Activated naive CD8-positive, alpha-beta T cell treated with anti-CD3 and anti-CD28 coated beads for 36 hours (primary cell): Measurements from ENCODE around the gene SAP30L. TPM values are rescaled to one million over a fixed set of nuclear protein-coding genes. Genes with fewer than 3 reads are reported as not detected.

ENCODE experiments used
- DNase-seq: peaks from one replicate; pipeline ENCODE4 v3.0.0; 2021
- H3K27ac Mint-ChIP-seq: one replicate; pipeline ENCODE4 v1.8.0; 2022; ENCODE audit warnings: mild to moderate bottlenecking, moderate library complexity, mixed read lengths
- H3K27me3 Mint-ChIP-seq: one replicate; pipeline ENCODE4 v1.8.0; 2022; ENCODE audit warnings: mild to moderate bottlenecking, mixed read lengths
- H3K36me3 Mint-ChIP-seq: one replicate; pipeline ENCODE4 v1.8.0; 2021; ENCODE audit warnings: mild to moderate bottlenecking, mixed read lengths
- H3K4me1 Mint-ChIP-seq: one replicate; pipeline ENCODE4 v1.8.0; 2021; ENCODE audit warnings: mixed read lengths
- H3K4me3 Mint-ChIP-seq: one replicate; pipeline ENCODE4 v1.8.0; 2022; ENCODE audit warnings: mild to moderate bottlenecking, moderate library complexity, mixed read lengths
- H3K9me3 Mint-ChIP-seq: one replicate; pipeline ENCODE4 v1.8.0; 2022; ENCODE audit warnings: mixed read lengths
- total RNA-seq, 2 experiments: library from RNA; stranded (reverse); gene quantifications; one replicate each; pipeline ENCODE4 v1.2.3, GENCODE V29; 2021

SAP30L gene
- total RNA-seq, 2 experiments from 2014 or later, result 24.8 to 25.8 TPM

- peaks cover 11% of the 10 kb centered on the region for H3K4me1 Mint-ChIP-seq
- no peak overlapping the region for H3K27ac Mint-ChIP-seq
- peaks cover 49% of the 10 kb centered on the region for H3K36me3 Mint-ChIP-seq
- no peak for DNase-seq
- H3K4me3 Mint-ChIP-seq, result no peak overlapping the region
- H3K27me3 Mint-ChIP-seq, result no peaks in the 10 kb centered on the region
- no peaks in the 10 kb centered on the region for H3K9me3 Mint-ChIP-seq
These were observed 5.3 kb upstream of the SAP30L start for GRCh38 chr5:154440540-154440939.

GRCh38 chr5:154442801-154443200 lies 3.0 kb upstream of the SAP30L start:
- no peak for DNase-seq
- H3K27me3 Mint-ChIP-seq, result no peaks in the 10 kb centered on the region
- H3K4me1 Mint-ChIP-seq, result peaks cover 19% of the 10 kb centered on the region
- H3K4me3 Mint-ChIP-seq, result no peak overlapping the region
- peaks cover 39% of the 10 kb centered on the region for H3K36me3 Mint-ChIP-seq
- no peaks in the 10 kb centered on the region for H3K9me3 Mint-ChIP-seq
- no peak overlapping the region for H3K27ac Mint-ChIP-seq

DNA sequence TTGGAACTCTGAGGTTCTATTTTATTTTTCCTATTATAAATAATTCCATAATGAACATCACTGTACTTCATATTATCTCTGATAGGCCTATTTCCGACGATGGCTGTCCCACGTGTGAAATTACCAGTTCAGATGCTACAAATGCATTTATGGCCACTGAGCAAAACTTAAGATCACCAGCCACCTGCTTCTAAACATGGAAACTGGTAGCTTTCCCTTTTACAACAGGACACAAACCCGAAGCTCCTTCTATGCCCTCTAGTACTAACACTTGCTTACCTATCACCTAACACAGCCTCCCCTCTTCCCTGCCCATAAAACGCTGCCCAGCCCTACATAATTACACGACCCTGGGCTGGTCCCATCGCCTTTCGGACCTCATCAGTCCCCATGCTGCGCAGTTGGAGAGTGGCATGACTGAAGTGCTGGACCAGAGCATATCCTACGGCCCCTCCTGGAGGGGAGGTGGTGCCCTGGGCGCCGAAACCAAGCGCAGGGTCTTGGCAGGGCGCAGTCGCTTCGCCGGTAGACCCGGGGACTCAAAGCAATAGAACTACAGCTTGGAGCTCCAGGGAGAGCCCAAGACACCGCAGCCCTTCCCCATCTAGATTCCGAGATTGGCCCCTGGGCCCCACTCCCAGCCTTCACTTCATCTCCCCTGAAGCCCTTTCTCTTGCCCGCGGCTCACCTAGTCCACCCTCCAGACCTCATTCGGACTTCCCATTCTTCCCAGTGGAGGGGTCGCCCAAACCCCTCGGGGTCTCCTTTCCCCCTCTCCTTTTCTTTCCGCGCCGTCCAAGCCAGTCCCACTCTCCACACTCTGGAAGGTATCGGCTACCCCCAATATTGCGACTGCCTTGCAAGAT lies 1.0 kb upstream of the SAP30L start:
- Mint-ChIP-seq H3K27me3 (no peaks in the 10 kb centered on the region), H3K4me1 (peaks cover 36% of the 10 kb centered on the region), H3K36me3 (peaks cover 34% of the 10 kb centered on the region), H3K4me3 (peak overlapping the region; percentile 98), H3K9me3 (no peaks in the 10 kb centered on the region), H3K27ac (peak overlapping the region; percentile 94)
- DNase-seq, result peak; percentile 13

- H3K27me3 Mint-ChIP-seq, result no peaks in the 10 kb centered on the region
- H3K4me3 Mint-ChIP-seq, result peak overlapping the region; percentile 90
- H3K36me3 Mint-ChIP-seq, result peaks cover 27% of the 10 kb centered on the region
- DNase-seq, result peak; percentile 42
- H3K27ac Mint-ChIP-seq, result peak overlapping the region; percentile 42
- no peaks in the 10 kb centered on the region for H3K9me3 Mint-ChIP-seq
- H3K4me1 Mint-ChIP-seq, result peaks cover 41% of the 10 kb centered on the region
These were observed 645 bp downstream of the SAP30L start for GRCh38 chr5:154446195-154447088.

DNA sequence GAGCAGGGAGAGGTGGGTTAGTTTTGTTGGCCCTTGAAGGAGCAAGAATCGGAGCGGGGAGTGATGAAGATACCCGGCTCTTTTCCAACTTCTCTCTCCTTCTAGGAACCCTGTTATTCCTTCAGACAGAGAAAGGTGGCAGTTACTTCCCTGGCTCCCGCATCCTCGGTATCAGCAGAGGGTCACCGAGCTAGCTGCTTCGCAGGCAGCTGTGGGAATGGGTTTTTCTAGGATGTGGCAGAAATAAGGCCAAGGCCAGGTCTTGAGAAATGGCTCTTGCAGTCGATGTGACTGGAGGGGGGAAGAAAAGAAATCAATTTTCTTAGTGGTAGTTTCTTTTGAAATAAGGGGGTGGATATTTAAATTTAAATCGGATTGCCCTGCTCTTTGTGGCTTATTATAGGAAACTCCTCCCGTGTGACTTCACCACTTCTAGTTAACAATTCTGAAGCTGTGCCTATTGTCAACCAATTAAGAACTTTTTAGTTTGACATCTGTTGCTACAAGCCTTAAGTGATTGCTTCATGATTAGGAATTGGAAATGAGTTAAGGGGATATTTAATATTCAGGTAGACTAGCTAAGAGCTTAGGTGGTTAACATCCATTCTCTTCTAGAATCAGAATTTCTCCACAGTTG lies 1.4 kb downstream of the SAP30L start:
- Mint-ChIP-seq H3K4me3 (peak overlapping the region; percentile 90), H3K4me1 (peaks cover 37% of the 10 kb centered on the region), H3K9me3 (no peaks in the 10 kb centered on the region), H3K36me3 (peaks cover 19% of the 10 kb centered on the region), H3K27ac (peak overlapping the region; percentile 42), H3K27me3 (no peaks in the 10 kb centered on the region)
- DNase-seq, result no peak

DNA sequence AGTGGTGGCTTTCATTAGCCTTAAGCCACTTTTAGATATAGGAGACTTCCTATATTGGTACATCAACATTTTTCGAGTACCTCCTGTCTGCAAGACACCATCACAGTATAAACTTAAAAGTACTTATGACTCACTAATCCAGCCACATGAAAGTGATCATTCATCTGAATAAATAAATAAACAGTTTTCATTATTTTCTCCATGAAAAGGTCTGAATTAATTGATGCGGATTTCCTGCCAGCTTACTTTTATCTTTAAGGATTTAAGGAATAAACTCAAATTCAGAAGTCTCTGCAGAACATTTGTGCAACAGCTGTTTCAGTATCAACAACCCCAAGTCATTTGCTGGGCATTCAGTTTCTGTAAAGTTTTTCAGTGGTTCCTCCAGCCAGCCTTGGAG lies 4.0 kb downstream of the SAP30L start:
- Mint-ChIP-seq H3K9me3 (no peaks in the 10 kb centered on the region), H3K27me3 (no peaks in the 10 kb centered on the region), H3K4me1 (peaks cover 33% of the 10 kb centered on the region), H3K4me3 (no peak overlapping the region), H3K36me3 (peaks cover 16% of the 10 kb centered on the region), H3K27ac (no peak overlapping the region)
- DNase-seq, result no peak

DNA sequence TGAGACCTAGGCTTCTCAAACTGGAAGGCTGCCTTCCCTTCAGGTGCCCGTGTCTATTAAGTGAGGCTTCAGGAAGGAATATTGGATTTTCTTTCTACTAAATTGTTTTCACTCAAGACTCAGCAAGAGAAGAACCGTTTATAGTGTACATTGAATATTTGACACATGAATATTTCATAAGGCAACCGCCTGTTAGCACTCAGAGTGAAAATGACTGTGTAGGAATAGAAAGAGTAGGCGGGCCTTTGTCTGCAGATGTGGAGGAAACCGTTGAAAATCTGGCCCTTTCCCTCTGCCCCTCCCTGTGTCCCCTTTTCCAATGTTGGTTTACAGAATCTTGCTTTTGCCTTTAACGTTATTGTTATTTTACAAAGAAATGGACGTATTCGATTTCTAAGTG lies 6.2 kb downstream of the SAP30L start:
- Mint-ChIP-seq H3K27ac (no peak overlapping the region), H3K4me3 (no peak overlapping the region), H3K36me3 (peaks cover 13% of the 10 kb centered on the region), H3K4me1 (peaks cover 31% of the 10 kb centered on the region), H3K27me3 (no peaks in the 10 kb centered on the region), H3K9me3 (no peaks in the 10 kb centered on the region)
- DNase-seq, result no peak

- H3K4me1 Mint-ChIP-seq, result peaks cover 1% of the 10 kb centered on the region
- peaks cover 13% of the 10 kb centered on the region for H3K36me3 Mint-ChIP-seq
- H3K27me3 Mint-ChIP-seq, result no peaks in the 10 kb centered on the region
- H3K4me3 Mint-ChIP-seq, result no peak overlapping the region
- H3K9me3 Mint-ChIP-seq, result no peaks in the 10 kb centered on the region
- no peak overlapping the region for H3K27ac Mint-ChIP-seq
- no peak for DNase-seq
These were observed 9.8 kb downstream of the SAP30L start for GRCh38 chr5:154455585-154455984.

- H3K4me1 Mint-ChIP-seq, result no peaks in the 10 kb centered on the region
- no peak overlapping the region for H3K4me3 Mint-ChIP-seq
- no peak for DNase-seq
- no peaks in the 10 kb centered on the region for H3K9me3 Mint-ChIP-seq
- H3K36me3 Mint-ChIP-seq, result peaks cover 13% of the 10 kb centered on the region
- H3K27me3 Mint-ChIP-seq, result no peaks in the 10 kb centered on the region
- no peak overlapping the region for H3K27ac Mint-ChIP-seq
These were observed 10.7 kb downstream of the SAP30L start for GRCh38 chr5:154456540-154456939.

GRCh38 chr5:154459015-154459414 lies 13.2 kb downstream of the SAP30L start:
- H3K4me1 Mint-ChIP-seq, result no peaks in the 10 kb centered on the region
- H3K36me3 Mint-ChIP-seq, result peaks cover 8% of the 10 kb centered on the region
- no peak for DNase-seq
- H3K27me3 Mint-ChIP-seq, result no peaks in the 10 kb centered on the region
- no peak overlapping the region for H3K4me3 Mint-ChIP-seq
- no peak overlapping the region for H3K27ac Mint-ChIP-seq
- no peaks in the 10 kb centered on the region for H3K9me3 Mint-ChIP-seq

- Mint-ChIP-seq H3K4me3 (no peak overlapping the region), H3K27me3 (no peaks in the 10 kb centered on the region), H3K36me3 (peaks cover 8% of the 10 kb centered on the region), H3K27ac (no peak overlapping the region), H3K4me1 (no peaks in the 10 kb centered on the region), H3K9me3 (no peaks in the 10 kb centered on the region)
- DNase-seq, result no peak
These were observed 14.4 kb downstream of the SAP30L start for GRCh38 chr5:154460172-154460571.

DNA sequence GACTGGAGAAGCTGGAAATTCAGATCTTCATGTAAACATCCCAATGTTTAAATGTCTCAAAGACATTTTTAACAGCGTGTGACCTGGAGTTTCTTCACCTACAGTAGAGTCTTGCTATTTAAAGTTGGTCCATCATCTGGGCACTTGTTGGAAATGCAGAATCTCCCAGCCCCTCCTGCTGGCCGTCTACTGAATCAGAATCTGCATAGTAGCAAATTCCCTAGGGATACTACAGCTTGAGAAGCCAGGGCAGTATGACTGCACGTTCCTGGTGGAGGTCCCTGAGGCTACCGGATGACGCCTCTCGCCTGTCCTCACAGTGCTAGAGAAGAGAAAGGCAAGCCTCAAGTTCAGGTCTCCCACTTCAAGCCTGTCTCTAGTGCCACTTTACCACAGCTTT lies 15.7 kb downstream of the SAP30L start:
- Mint-ChIP-seq H3K4me3 (no peak overlapping the region), H3K36me3 (peaks cover 4% of the 10 kb centered on the region), H3K9me3 (no peaks in the 10 kb centered on the region), H3K27me3 (no peaks in the 10 kb centered on the region), H3K4me1 (no peaks in the 10 kb centered on the region), H3K27ac (no peak overlapping the region)
- no peak for DNase-seq

DNA sequence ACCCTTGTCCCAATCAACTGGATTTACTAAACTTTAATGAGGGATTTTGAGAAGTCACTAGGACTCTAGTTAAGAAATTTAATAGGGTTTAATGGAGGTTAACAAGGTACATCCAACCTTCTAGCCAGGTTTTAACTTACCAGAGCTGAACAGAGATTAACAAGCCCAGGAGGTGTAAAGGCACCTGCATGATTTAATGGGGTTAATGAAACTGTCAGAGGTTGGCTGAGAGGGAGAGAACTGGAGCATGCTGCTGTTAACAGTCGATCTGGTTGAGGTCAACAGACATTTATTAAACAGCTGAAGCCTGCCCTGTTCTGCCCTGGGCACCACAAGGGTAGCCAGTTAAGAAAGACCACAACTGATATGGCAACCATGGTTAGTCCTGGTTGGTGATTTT lies 18.6 kb downstream of the SAP30L start:
- no peak overlapping the region for H3K4me3 Mint-ChIP-seq
- no peak for DNase-seq
- no peaks in the 10 kb centered on the region for H3K36me3 Mint-ChIP-seq
- no peak overlapping the region for H3K27ac Mint-ChIP-seq
- H3K4me1 Mint-ChIP-seq, result no peaks in the 10 kb centered on the region
- peaks cover 19% of the 10 kb centered on the region for H3K27me3 Mint-ChIP-seq
- H3K9me3 Mint-ChIP-seq, result no peaks in the 10 kb centered on the region

GRCh38 chr5:154465169-154465568 lies 19.4 kb downstream of the SAP30L start:
- peaks cover 24% of the 10 kb centered on the region for H3K27me3 Mint-ChIP-seq
- no peaks in the 10 kb centered on the region for H3K36me3 Mint-ChIP-seq
- no peaks in the 10 kb centered on the region for H3K4me1 Mint-ChIP-seq
- H3K4me3 Mint-ChIP-seq, result no peak overlapping the region
- H3K27ac Mint-ChIP-seq, result no peak overlapping the region
- H3K9me3 Mint-ChIP-seq, result no peaks in the 10 kb centered on the region
- DNase-seq, result no peak

GRCh38 chr5:154466147-154466546 lies 20.4 kb downstream of the SAP30L start:
- DNase-seq, result no peak
- peaks cover 34% of the 10 kb centered on the region for H3K27me3 Mint-ChIP-seq
- no peak overlapping the region for H3K4me3 Mint-ChIP-seq
- peaks cover 6% of the 10 kb centered on the region for H3K4me1 Mint-ChIP-seq
- H3K36me3 Mint-ChIP-seq, result no peaks in the 10 kb centered on the region
- no peaks in the 10 kb centered on the region for H3K9me3 Mint-ChIP-seq
- H3K27ac Mint-ChIP-seq, result no peak overlapping the region
